ENCODE data around the gene TSPAN11. TPM values are rescaled to one million over a fixed set of nuclear protein-coding genes. Genes with fewer than 3 reads are reported as not detected.

Gene TSPAN11
- total RNA-seq, 1 experiment from 2014 or later, result 4.6 TPM

DNA sequence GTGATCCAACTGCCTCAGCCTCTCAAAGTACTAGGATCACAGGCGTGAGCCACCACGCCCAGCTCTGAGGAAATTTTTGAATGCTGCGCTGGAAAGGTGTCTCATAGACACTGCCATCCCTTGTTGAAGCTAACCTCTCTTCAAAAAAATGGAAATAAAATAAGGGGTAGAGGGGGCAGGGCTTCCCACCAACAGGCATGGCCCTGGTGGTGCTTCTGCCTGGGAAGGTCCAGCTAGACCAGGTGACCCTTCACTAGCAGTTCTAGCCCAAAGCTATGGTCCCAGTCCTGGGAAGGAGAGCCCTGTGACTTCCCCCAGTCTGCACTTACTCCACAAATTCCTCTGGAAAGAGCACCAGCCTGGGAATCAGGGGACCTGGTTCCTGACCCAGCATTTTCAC lies 45.7 kb upstream of the TSPAN11 start:
- CTCF ChIA-PET, result interaction anchor here (1.2 to 1.6 kb wide), 2 partner anchors 30 to 85 kb away, joined by 3 to 4 read pairs; no protein-coding TSS in a partner anchor
- H3K4me3 Mint-ChIP-seq, result no peak overlapping the region
- no peak for TF ChIP-seq MYBL2 (CRISPR knock-in tag; IDR thresholded peaks at IDR 0.05)
- TF ChIP-seq, protein P1, sequence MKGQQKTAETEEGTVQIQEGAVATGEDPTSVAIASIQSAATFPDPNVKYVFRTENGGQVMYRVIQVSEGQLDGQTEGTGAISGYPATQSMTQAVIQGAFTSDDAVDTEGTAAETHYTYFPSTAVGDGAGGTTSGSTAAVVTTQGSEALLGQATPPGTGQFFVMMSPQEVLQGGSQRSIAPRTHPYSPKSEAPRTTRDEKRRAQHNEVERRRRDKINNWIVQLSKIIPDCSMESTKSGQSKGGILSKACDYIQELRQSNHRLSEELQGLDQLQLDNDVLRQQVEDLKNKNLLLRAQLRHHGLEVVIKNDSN (CRISPR knock-in tag; IDR thresholded peaks at IDR 0.05), result no peak
- TF ChIP-seq, protein P2, sequence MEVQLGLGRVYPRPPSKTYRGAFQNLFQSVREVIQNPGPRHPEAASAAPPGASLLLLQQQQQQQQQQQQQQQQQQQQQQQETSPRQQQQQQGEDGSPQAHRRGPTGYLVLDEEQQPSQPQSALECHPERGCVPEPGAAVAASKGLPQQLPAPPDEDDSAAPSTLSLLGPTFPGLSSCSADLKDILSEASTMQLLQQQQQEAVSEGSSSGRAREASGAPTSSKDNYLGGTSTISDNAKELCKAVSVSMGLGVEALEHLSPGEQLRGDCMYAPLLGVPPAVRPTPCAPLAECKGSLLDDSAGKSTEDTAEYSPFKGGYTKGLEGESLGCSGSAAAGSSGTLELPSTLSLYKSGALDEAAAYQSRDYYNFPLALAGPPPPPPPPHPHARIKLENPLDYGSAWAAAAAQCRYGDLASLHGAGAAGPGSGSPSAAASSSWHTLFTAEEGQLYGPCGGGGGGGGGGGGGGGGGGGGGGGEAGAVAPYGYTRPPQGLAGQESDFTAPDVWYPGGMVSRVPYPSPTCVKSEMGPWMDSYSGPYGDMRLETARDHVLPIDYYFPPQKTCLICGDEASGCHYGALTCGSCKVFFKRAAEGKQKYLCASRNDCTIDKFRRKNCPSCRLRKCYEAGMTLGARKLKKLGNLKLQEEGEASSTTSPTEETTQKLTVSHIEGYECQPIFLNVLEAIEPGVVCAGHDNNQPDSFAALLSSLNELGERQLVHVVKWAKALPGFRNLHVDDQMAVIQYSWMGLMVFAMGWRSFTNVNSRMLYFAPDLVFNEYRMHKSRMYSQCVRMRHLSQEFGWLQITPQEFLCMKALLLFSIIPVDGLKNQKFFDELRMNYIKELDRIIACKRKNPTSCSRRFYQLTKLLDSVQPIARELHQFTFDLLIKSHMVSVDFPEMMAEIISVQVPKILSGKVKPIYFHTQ (CRISPR knock-in tag; IDR thresholded peaks at IDR 0.05), result no peak
- TF ChIP-seq, protein P3, sequence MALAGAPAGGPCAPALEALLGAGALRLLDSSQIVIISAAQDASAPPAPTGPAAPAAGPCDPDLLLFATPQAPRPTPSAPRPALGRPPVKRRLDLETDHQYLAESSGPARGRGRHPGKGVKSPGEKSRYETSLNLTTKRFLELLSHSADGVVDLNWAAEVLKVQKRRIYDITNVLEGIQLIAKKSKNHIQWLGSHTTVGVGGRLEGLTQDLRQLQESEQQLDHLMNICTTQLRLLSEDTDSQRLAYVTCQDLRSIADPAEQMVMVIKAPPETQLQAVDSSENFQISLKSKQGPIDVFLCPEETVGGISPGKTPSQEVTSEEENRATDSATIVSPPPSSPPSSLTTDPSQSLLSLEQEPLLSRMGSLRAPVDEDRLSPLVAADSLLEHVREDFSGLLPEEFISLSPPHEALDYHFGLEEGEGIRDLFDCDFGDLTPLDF (CRISPR knock-in tag; IDR thresholded peaks at IDR 0.05), result no peak
- no peak for TF ChIP-seq IRF2 (CRISPR knock-in tag; IDR thresholded peaks at IDR 0.05; ENCODE audit: borderline replicate concordance, low read depth)
- no peak for TF ChIP-seq ZNF121 (CRISPR knock-in tag; IDR thresholded peaks at IDR 0.05)
- TF ChIP-seq OVOL2 (CRISPR knock-in tag; IDR thresholded peaks at IDR 0.05; ENCODE audit: borderline replicate concordance), result no peak
- TF ChIP-seq, protein P4, sequence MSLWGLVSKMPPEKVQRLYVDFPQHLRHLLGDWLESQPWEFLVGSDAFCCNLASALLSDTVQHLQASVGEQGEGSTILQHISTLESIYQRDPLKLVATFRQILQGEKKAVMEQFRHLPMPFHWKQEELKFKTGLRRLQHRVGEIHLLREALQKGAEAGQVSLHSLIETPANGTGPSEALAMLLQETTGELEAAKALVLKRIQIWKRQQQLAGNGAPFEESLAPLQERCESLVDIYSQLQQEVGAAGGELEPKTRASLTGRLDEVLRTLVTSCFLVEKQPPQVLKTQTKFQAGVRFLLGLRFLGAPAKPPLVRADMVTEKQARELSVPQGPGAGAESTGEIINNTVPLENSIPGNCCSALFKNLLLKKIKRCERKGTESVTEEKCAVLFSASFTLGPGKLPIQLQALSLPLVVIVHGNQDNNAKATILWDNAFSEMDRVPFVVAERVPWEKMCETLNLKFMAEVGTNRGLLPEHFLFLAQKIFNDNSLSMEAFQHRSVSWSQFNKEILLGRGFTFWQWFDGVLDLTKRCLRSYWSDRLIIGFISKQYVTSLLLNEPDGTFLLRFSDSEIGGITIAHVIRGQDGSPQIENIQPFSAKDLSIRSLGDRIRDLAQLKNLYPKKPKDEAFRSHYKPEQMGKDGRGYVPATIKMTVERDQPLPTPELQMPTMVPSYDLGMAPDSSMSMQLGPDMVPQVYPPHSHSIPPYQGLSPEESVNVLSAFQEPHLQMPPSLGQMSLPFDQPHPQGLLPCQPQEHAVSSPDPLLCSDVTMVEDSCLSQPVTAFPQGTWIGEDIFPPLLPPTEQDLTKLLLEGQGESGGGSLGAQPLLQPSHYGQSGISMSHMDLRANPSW (CRISPR knock-in tag; conservative IDR thresholded peaks at IDR 0.05; ENCODE audit: low read depth), result no peak
- TF ChIP-seq, protein P5, sequence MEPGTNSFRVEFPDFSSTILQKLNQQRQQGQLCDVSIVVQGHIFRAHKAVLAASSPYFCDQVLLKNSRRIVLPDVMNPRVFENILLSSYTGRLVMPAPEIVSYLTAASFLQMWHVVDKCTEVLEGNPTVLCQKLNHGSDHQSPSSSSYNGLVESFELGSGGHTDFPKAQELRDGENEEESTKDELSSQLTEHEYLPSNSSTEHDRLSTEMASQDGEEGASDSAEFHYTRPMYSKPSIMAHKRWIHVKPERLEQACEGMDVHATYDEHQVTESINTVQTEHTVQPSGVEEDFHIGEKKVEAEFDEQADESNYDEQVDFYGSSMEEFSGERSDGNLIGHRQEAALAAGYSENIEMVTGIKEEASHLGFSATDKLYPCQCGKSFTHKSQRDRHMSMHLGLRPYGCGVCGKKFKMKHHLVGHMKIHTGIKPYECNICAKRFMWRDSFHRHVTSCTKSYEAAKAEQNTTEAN (CRISPR knock-in tag; IDR thresholded peaks at IDR 0.05), result no peak
- TF ChIP-seq CREB1 (CRISPR knock-in tag; IDR thresholded peaks at IDR 0.05), result no peak
- TF ChIP-seq CBFB (CRISPR knock-in tag; IDR thresholded peaks at IDR 0.05; ENCODE audit: low read depth), result no peak
- TF ChIP-seq, protein P6, sequence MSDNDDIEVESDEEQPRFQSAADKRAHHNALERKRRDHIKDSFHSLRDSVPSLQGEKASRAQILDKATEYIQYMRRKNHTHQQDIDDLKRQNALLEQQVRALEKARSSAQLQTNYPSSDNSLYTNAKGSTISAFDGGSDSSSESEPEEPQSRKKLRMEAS (CRISPR knock-in tag; IDR thresholded peaks at IDR 0.05), result no peak
- no peak for TF ChIP-seq CREM (CRISPR knock-in tag; IDR thresholded peaks at IDR 0.05)
- no peak for TF ChIP-seq NR1H2 (CRISPR knock-in tag; IDR thresholded peaks at IDR 0.05)
- no peak for TF ChIP-seq NFYB (CRISPR knock-in tag; conservative IDR thresholded peaks at IDR 0.05; ENCODE audit: low read depth)
- TF ChIP-seq, protein P7, sequence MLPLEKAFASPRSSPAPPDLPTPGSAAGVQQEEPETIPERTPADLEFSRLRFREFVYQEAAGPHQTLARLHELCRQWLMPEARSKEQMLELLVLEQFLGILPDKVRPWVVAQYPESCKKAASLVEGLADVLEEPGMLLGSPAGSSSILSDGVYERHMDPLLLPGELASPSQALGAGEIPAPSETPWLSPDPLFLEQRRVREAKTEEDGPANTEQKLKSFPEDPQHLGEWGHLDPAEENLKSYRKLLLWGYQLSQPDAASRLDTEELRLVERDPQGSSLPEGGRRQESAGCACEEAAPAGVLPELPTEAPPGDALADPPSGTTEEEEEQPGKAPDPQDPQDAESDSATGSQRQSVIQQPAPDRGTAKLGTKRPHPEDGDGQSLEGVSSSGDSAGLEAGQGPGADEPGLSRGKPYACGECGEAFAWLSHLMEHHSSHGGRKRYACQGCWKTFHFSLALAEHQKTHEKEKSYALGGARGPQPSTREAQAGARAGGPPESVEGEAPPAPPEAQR (CRISPR knock-in tag; IDR thresholded peaks at IDR 0.05), result no peak
- TF ChIP-seq, protein P8, sequence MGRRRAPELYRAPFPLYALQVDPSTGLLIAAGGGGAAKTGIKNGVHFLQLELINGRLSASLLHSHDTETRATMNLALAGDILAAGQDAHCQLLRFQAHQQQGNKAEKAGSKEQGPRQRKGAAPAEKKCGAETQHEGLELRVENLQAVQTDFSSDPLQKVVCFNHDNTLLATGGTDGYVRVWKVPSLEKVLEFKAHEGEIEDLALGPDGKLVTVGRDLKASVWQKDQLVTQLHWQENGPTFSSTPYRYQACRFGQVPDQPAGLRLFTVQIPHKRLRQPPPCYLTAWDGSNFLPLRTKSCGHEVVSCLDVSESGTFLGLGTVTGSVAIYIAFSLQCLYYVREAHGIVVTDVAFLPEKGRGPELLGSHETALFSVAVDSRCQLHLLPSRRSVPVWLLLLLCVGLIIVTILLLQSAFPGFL (CRISPR knock-in tag; IDR thresholded peaks at IDR 0.05; ENCODE audit: borderline replicate concordance), result no peak

More for the DNA sequence above, 45.7 kb upstream of the TSPAN11 start:
- H3K9me3 Mint-ChIP-seq, result peaks cover 2% of the 10 kb centered on the region; the same call in 1 of the 2 replicates
- POLR2A ChIA-PET, result no interaction called here
- no peak overlapping the region for H3K27ac Mint-ChIP-seq
- ATAC-seq (no peak), DNase-seq (ENCODE audit: low spot score) (no peak)
- peaks cover 17% of the 10 kb centered on the region for H3K27me3 Mint-ChIP-seq (ENCODE audit: low read depth)
- H3K36me3 Mint-ChIP-seq, result no peaks in the 10 kb centered on the region
- H3K4me1 Mint-ChIP-seq, result peaks cover 12% of the 10 kb centered on the region
